Measurements from ENCODE around the gene LPAR1.

DNA sequence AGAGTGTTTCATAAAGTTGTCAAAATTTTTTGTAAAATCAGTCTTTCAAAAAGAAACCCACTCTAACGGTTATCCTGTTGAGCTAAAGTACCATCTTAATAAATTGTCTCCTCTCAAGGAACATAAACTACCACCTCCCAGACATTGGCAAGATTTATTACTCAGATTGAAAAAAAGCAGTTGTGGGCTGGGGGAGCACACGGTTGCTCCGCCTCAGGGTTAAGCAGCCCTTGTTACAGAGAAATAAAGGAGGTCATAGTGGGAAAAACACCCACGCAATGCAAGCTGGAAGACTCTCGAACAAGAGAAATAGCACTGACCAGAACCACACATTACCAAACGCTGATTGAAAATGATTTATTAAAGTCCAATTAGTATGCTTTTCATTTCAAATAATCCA, 165.3 kb downstream of the LPAR1 start:
- TF ChIP-seq, protein P1, sequence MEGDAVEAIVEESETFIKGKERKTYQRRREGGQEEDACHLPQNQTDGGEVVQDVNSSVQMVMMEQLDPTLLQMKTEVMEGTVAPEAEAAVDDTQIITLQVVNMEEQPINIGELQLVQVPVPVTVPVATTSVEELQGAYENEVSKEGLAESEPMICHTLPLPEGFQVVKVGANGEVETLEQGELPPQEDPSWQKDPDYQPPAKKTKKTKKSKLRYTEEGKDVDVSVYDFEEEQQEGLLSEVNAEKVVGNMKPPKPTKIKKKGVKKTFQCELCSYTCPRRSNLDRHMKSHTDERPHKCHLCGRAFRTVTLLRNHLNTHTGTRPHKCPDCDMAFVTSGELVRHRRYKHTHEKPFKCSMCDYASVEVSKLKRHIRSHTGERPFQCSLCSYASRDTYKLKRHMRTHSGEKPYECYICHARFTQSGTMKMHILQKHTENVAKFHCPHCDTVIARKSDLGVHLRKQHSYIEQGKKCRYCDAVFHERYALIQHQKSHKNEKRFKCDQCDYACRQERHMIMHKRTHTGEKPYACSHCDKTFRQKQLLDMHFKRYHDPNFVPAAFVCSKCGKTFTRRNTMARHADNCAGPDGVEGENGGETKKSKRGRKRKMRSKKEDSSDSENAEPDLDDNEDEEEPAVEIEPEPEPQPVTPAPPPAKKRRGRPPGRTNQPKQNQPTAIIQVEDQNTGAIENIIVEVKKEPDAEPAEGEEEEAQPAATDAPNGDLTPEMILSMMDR (IDR thresholded peaks at IDR 0.05; ENCODE audit: insufficient read depth, low read depth, low read length) = no peak
- TF ChIP-seq EZH2 (IDR thresholded peaks at IDR 0.05; ENCODE audit: insufficient read depth, low read length) = no peak

Measured in astrocyte (in vitro differentiated cells and primary cell).